ENCODE measurements around the gene SLC30A1. TPM values are rescaled to one million over a fixed set of nuclear protein-coding genes. Genes with fewer than 3 reads are reported as not detected.
A peak's percentile ranks its signal among the peaks of the same experiment; 100 is the strongest.
"Not testable (repeated sequence)": the region's sequence is repeated elsewhere in the genome, so short reads cannot be mapped to it uniquely, and the experiment has no call there.

The SLC30A1 gene, protein sequence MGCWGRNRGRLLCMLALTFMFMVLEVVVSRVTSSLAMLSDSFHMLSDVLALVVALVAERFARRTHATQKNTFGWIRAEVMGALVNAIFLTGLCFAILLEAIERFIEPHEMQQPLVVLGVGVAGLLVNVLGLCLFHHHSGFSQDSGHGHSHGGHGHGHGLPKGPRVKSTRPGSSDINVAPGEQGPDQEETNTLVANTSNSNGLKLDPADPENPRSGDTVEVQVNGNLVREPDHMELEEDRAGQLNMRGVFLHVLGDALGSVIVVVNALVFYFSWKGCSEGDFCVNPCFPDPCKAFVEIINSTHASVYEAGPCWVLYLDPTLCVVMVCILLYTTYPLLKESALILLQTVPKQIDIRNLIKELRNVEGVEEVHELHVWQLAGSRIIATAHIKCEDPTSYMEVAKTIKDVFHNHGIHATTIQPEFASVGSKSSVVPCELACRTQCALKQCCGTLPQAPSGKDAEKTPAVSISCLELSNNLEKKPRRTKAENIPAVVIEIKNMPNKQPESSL
- polyA plus RNA-seq (ENCODE audit: insufficient read length in 4 of 4): 10 to 100 TPM; 29.7 to 43.1 (median 38.2) TPM

DNA sequence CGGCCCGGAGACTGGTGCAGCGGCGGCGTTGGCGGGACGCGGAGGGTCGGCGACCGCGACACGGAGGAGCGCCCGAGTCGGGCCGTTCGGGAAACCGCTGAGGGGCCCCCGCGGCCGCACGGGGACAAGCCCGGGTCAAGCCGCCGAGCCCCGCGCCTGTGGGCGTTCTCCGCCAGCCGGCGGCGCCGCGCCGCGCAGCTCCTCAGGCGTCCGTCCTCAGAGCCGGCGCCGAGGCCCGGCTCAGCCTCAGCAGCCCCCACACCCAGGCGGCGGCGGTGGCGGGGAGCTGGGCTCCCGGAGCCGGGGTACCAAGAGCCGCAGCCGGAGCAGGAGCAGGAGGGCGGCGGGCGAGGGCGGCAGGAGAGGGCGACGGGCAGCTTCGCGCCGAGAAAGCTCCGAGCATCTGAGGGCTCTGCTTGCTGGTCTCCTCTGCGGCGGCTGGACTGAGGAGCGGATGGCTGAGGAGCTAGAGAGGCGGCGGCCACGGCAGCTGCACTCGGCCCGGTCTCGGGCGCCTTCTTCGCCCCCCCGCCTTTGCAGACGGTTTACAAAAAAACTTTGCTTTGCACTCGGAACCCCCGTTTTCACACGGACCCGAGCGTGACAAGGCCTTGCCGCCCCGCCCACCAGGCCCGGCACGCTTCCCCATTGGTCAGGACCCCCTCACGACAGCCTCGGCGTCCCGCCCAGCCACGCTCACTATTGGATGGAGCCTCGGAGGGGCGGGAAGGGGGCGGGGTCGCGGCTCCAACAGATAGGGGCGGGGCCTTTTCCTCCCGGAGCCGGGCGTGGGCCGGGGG lies at the start of gene SLC30A1:
Gene SLC30A1, minus strand, starts transcription at position 522 of the 800 bp plus-strand sequence. CDS start 549 bp downstream, outside the sequence.
- DNase-seq (ENCODE audit: low read depth in 4 of 4, low spot score in 3 of 4): peak; percentile 95 to 97 (median 96)

GRCh38 chr1:211628417-211628816 lies 49.5 kb upstream of the SLC30A1 start:
- no peak for DNase-seq (ENCODE audit: low read depth in 4 of 4, low spot score in 3 of 4)

DNA sequence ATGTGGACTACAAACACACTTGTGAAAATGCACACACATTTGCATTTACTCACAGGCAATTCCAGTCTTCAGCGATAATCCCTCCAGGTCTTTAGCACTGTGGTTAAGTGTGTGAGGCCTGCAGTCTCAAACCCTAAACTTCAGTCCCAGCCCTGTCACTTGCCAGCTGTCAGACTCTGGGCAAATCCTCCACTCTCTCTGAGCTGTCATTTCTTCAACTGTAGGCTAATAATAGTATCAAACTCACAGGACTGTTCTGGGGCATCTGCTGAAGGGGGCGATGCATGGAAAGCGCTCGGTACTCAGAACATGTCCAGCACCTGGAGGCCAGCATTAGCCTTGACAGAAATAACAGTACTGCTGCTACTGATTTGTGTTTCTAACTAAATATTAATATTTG lies 48.3 kb upstream of the SLC30A1 start:
- no peak for DNase-seq (ENCODE audit: low read depth in 4 of 4, low spot score in 3 of 4)

DNA sequence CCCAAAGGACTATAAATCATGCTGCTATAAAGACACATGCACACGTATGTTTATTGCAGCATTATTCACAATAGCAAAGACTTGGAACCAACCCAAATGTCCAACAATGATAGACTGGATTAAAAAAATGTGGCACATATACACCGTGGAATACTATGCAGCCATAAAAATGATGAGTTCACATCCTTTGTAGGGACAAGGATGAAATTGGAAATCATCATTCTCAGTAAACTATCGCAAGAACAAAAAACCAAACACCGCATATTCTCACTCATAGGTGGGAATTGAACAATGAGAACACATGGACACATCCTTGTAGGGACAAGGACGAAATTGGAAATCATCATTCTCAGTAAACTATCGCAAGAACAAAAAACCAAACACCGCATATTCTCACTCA lies 46.9 kb upstream of the SLC30A1 start:
- not testable (repeated sequence) for DNase-seq (ENCODE audit: low read depth in 4 of 4, low spot score in 3 of 4)

- no peak for DNase-seq (ENCODE audit: low read depth in 4 of 4, low spot score in 3 of 4)
Observed at GRCh38 chr1:211625040-211625439, 46.1 kb upstream of the SLC30A1 start.

- DNase-seq (ENCODE audit: low read depth in 4 of 4, low spot score in 3 of 4): no peak
Observed at GRCh38 chr1:211623515-211623914, 44.6 kb upstream of the SLC30A1 start.

DNA sequence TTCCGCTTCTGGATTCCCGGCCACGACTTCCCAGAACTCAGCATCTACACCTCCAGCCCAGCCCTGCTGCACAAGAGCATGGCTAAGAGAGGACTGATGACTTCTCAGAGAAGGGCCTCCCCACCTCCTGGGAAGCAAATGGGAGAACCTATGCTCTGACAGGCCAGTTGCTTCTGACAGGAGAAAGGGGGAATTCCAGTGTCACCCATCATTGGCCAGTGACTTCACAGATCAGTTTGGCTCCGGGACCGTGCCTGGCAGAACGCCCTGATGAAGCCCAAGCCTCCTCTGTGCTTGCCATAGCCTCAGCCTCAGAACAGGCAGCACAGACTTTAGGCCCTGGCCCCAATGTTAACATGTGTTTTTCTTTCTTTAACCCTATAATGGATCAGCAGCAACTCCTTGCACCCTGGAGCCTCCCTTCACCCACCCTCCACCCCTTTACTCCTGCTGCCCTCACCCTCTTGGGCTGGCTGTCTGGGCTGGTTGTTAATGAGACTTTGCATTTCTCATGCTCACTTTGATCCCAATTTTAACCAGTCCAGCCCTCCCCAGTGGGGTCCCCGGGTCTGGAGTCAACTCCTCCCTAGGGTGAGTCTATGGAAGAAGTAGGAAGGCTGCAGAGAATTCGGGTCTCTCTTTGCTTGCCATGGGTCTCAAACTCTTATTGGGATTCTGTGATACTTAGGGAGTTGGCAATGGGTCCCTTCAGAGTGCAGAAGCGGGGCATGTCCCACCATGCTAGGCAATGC lies 42.7 kb upstream of the SLC30A1 start:
- DNase-seq (ENCODE audit: low read depth in 4 of 4, low spot score in 3 of 4): no peak

DNA sequence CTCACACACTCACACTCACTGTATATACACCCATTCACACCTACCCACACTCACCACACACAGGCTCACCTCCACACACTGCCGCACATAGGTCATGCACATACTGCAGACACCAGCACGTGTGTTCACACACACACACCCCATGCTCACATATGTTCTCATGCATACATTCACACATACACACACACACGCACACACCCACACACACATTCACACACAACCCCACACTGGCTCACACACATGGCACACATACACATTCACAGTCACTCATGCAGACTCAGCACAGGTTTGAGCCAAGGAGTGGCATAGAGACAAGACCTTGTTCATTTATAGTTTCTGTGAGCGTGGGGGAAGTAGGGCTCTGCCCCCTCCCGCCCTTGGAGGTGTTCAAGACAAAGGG lies 41.1 kb upstream of the SLC30A1 start:
- DNase-seq (ENCODE audit: low read depth in 4 of 4, low spot score in 3 of 4): no peak

DNA sequence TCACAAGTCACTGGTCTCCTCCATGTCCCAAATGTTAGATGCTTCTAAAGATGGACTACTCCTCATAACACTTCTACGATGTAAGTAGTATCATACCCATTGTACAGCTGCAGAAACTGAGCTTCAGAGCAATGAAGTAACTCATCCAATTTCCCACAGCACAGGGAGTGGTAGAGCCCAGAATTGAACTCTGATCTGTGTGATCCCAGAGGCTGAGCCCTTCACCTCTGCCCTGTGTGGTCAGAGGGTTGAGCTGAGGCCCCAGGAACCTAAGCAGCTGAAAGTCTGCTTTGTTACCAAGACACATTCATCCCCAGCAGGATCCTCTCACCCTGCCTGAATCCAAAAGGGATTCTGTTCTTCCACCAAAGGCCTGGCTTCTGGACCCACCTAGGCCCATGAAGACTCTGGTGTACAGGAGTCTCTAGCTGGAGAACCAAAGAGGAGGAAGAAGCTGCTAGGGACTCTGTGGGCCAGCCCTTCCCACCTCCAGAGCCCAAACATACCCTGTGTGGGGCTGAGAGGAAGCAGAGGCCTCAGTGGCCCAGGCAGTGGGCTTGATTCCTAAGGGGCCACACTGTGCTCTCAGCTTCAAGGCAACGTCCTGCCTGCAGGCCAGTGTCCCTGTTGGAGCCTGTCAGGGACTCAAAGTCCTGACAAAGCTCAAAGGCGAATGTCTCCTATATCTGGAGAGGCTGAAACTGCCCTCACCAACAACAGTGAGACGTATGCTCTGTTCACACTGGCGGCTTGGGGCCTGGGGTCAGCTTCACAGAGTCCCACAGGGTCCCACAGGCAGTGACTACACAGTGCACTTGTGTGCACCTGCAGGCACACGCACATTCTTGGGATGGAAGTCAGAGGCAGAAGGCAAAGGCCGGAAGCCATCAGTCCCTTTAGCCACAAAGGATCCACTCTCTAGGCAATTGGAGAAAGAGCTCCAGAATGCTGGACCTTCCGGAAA lies 40.4 kb upstream of the SLC30A1 start:
- no peak for DNase-seq (ENCODE audit: low read depth in 4 of 4, low spot score in 3 of 4)

DNA sequence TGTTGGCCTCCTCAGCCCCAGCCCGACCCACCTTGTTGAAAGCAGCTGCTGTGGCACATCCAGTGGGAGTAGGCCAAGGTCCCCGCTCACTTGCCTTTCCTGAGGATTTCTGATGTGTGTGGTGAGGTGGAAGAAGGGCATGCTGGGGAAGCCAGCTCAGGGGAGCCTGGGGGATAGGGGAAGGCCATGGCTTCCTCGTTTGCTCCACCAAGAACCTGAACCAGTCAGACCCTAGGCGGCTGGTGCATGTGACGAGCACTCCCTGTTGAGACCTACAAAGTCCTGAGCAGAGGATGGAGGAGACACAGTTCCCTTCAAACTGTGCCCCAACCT lies 38.0 kb upstream of the SLC30A1 start:
- no peak for DNase-seq (ENCODE audit: low read depth in 4 of 4, low spot score in 3 of 4)

DNA sequence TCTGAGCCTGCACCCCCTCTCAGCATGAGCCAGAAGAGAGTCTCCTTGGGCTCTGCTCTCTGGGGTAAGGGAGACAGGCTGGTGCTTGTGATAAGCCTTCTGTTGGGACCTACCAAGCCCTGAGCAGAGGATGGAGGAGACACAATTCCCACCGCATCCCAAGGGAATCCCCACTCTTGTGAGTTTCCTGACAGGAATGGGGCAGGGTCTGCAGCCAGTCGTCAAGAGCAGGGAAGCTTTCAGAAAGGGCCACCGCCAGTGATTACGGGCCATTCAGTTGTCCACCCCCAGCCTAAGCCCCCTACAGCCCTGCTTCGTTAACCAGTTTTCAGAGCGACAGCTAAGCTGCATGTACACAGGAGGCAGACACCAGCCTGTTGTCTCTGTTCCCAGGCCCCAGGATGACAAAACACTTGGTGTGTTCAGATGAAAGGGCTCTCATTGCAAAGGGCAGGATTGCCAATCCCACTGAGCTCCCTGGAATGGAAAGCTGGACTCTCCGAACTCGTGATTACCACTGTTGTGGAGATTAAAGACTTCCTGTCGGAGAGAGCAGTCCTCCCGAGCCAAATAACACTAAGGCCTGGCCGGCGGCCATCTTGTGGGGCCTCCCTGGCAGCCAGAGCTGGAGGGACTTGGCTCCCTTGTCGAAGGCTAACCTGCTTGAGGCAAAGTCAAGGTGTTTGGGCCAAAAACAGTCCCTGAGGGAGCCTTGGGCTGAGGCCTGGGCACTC lies 37.4 kb upstream of the SLC30A1 start:
- no peak for DNase-seq (ENCODE audit: low read depth in 4 of 4, low spot score in 3 of 4)

DNA sequence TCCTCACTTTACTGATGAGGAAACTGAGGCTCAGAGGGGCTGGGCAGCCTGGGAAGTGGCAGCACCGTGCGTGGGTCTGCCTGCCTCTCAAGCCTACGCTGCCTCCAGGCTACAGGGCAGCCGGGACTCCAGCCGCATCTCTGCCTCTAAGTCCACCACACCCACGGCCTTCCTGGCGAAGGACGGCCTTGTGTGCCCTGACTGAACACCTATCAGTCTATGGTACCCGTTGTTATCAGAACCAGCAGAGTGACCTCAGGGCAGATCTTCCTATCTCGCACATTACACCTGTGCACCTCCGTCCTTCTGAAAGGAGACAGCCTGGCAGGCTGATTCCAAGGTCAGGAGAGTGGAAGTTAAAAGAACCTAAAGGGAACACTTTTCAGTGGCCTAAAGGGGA lies 35.7 kb upstream of the SLC30A1 start:
- DNase-seq (ENCODE audit: low read depth in 4 of 4, low spot score in 3 of 4): no peak

DNA sequence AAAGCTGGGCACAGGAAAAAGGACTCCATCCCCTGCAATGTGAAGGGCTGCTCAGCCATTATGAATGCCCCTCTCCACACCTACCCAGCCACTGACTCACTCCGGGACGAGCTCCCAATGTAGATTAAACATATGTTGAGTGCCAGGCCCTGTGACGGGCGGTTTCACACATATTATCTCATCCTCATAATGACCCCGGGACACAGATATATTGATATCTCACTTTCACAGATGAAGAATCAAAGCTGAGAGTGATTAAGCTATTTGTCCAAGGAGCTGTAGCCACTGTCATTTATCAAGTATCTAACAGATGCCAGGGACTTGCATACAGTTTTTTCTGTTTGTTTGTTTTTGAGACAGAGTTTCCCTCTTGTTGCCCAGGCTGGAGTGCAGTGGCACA lies 35.0 kb upstream of the SLC30A1 start:
- DNase-seq (ENCODE audit: low read depth in 4 of 4, low spot score in 3 of 4): no peak

GRCh38 chr1:211613108-211613947 lies 34.4 kb upstream of the SLC30A1 start:
- no peak for DNase-seq (ENCODE audit: low read depth in 4 of 4, low spot score in 3 of 4)

DNA sequence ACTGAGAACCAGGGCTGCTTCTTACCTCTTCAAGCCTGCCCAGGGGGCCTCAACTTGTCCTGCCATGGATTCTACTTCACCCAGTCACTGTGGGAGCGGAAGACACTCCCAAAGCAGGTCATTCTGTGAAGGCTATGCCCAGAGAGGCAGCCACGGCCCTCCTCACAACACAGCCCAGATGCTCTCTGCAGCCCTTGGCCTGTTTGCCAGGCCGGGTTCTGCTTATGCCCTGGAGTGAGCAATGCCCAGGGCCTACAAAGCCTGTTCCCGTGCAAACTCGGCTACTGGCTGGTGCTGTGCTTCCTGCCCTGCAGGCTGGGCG lies 33.8 kb upstream of the SLC30A1 start:
- DNase-seq (ENCODE audit: low read depth in 4 of 4, low spot score in 3 of 4): no peak

GRCh38 chr1:211611818-211612217 lies 32.9 kb upstream of the SLC30A1 start:
- DNase-seq (ENCODE audit: low read depth in 4 of 4, low spot score in 3 of 4): no peak

DNA sequence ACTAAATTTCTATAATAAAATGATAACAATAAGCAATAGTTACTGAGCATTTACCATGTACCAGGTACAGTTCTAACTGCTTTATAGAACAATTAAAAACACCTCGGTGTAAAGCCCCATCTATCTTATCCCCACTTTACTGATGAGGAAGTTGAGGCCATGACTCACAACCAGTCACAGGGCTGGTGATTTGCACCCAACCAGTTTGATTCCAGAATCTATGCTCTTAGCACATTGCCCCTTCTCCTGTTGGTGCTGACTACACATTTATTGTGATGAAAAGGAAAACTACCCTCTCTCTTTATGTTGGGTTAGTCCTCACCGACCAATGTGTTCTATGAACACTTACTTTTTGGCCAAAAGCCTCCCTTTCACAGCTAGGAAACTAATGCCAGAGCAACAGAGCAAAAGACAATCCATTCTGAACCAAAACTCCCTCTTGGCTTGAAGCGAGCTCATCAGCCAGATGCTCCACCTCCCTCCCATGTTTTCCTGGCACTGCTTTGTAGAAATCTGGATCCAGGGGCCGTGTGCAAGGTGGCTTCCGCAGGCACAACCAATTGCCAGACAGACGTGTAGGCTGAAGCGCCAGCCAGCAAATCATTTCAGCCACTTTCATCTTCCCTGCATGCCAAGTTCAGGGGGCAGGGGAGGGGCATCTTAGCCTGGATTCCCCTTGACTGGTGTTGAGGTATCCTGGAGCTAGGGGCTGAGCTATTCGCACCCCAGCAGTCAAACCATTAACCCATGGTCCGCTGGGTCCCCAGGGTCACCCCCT lies 32.0 kb upstream of the SLC30A1 start:
- no peak for DNase-seq (ENCODE audit: low read depth in 4 of 4, low spot score in 3 of 4)

All from right renal pelvis (tissue), 4 donors.